CD1c-positive myeloid dendritic cell (primary cell): ENCODE results near the gene ARHGEF9.
"Not testable (repeated sequence)": the region's sequence is repeated elsewhere in the genome, so short reads cannot be mapped to it uniquely, and the experiment has no call there.

Experiments
- DNase-seq: peaks from one replicate; pipeline ENCODE4 v3.0.0-alpha.2; 2016; ENCODE audit errors: extremely low spot score

ARHGEF9 gene

GRCh38 chrX:63784902-63785707, at the start of gene ARHGEF9:
Gene ARHGEF9, minus strand, starts transcription at chrX:63785214. Its CDS starts 69 bp downstream, at chrX:63785145.
- no peak for DNase-seq

GRCh38 chrX:63825446-63825845, 40.4 kb upstream of the ARHGEF9 start:
- DNase-seq, result not testable (repeated sequence)

- DNase-seq, result no peak
These were observed 33.1 kb upstream of the ARHGEF9 start for GRCh38 chrX:63818156-63818555.

- DNase-seq, result no peak
These were observed 32.7 kb upstream of the ARHGEF9 start for GRCh38 chrX:63817696-63818095.

GRCh38 chrX:63812823-63813222, 27.8 kb upstream of the ARHGEF9 start:
- no peak for DNase-seq

- DNase-seq, result no peak
These were observed 25.7 kb upstream of the ARHGEF9 start for GRCh38 chrX:63810746-63811145.

- DNase-seq, result no peak
These were observed 24.2 kb upstream of the ARHGEF9 start for GRCh38 chrX:63809173-63809572.

- DNase-seq, result not testable (repeated sequence)
These were observed 10.4 kb upstream of the ARHGEF9 start for GRCh38 chrX:63795406-63795805.

- DNase-seq, result no peak
These were observed 660 bp upstream of the ARHGEF9 start for GRCh38 chrX:63785708-63786040.

GRCh38 chrX:63784346-63784901, 590 bp downstream of the ARHGEF9 start:
- no peak for DNase-seq

- no peak for DNase-seq
These were observed 2.5 kb downstream of the ARHGEF9 start for GRCh38 chrX:63782515-63782914.

- no peak for DNase-seq
These were observed 16.3 kb downstream of the ARHGEF9 start for GRCh38 chrX:63768760-63769159.

- DNase-seq, result peak; percentile 5
These were observed 19.3 kb downstream of the ARHGEF9 start for GRCh38 chrX:63765712-63766111.

GRCh38 chrX:63764946-63765345, 20.1 kb downstream of the ARHGEF9 start:
- DNase-seq, result peak; percentile 11

GRCh38 chrX:63761639-63762038, 23.4 kb downstream of the ARHGEF9 start:
- no peak for DNase-seq

- no peak for DNase-seq
These were observed 27.0 kb downstream of the ARHGEF9 start for GRCh38 chrX:63758011-63758410.

- no peak for DNase-seq
These were observed 29.1 kb downstream of the ARHGEF9 start for GRCh38 chrX:63755892-63756291.

GRCh38 chrX:63754860-63755579, 30.0 kb downstream of the ARHGEF9 start:
- peak; percentile 87 for DNase-seq

- DNase-seq, result peak; percentile 21
These were observed 30.7 kb downstream of the ARHGEF9 start for GRCh38 chrX:63754136-63754859.

- no peak for DNase-seq
These were observed 33.5 kb downstream of the ARHGEF9 start for GRCh38 chrX:63751481-63751880.

GRCh38 chrX:63750811-63751210, 34.2 kb downstream of the ARHGEF9 start:
- no peak for DNase-seq

- DNase-seq, result no peak
These were observed 37.7 kb downstream of the ARHGEF9 start for GRCh38 chrX:63747331-63747730.
